Esophagus (tissue), 2 donors: ENCODE results near the gene NAPA. TPM values are rescaled to one million over a fixed set of nuclear protein-coding genes. Genes with fewer than 3 reads are reported as not detected.

Source experiments
- H3K27ac ChIP-seq, 2 donors: one replicate each; pipeline ENCODE4 v1.5.1; 2013; ENCODE audit warnings: low read depth in 2 of 2, mild to moderate bottlenecking in 2 of 2, inconsistent platforms in 1 of 2, low read length in 1 of 2, moderate library complexity in 1 of 2
- H3K27me3 ChIP-seq, 2 donors: one replicate each; pipeline ENCODE4 v1.6.1; 2013; ENCODE audit warnings: low read length in 2 of 2, control low read depth in 1 of 2, mild to moderate bottlenecking in 1 of 2; ENCODE audit not compliant: insufficient read depth in 2 of 2, control insufficient read depth in 1 of 2
- H3K36me3 ChIP-seq, 2 donors: one replicate each; pipeline ENCODE4 v1.6.1; 2013; ENCODE audit warnings: low read length in 1 of 2; ENCODE audit not compliant: control insufficient read depth in 2 of 2, insufficient read depth in 2 of 2
- H3K4me1 ChIP-seq, 2 donors: one replicate each; pipeline ENCODE4 v1.6.1; 2013; ENCODE audit warnings: low read length in 1 of 2; ENCODE audit not compliant: control insufficient read depth in 2 of 2, insufficient read depth in 2 of 2
- H3K4me3 ChIP-seq, 2 donors: one replicate each; pipeline ENCODE4 v1.5.1; 2013; ENCODE audit warnings: low read length in 2 of 2, mild to moderate bottlenecking in 2 of 2, low read depth in 1 of 2, moderate library complexity in 1 of 2
- H3K9me3 ChIP-seq, 2 donors: one replicate each; pipeline ENCODE4 v1.6.1; 2013; ENCODE audit warnings: mild to moderate bottlenecking in 2 of 2, low read depth in 1 of 2, low read length in 1 of 2, moderate library complexity in 1 of 2; ENCODE audit not compliant: control insufficient read depth in 2 of 2, insufficient read depth in 1 of 2
- WGBS, 2 donors: extraction: QIAGEN DNeasy Blood & Tissue Kit; methylation state at CpG; one replicate each; pipeline ENCODE4 v1.1.7; 2013; 5-methylcytosine and 5-hydroxymethylcytosine counted together
- polyA plus RNA-seq, 2 donors: library from polyadenylated mRNA; stranded (reverse); fragments of 200-250 nt; gene quantifications; one replicate each; pipeline ENCODE4 v1.2.3, GENCODE V29; 2013
- donor health status: healthy with polysubstance abuse.
- donor health status: Bipolar disorder and iron deficiency.

Gene NAPA
- polyA plus RNA-seq, 2 donors, result 106 to 110 TPM

GRCh38 chr19:47544075-47544474 lies 29.2 kb upstream of the NAPA start:
- WGBS, 2 donors, result 89 to 91% methylated on average over 18 of the region's 18 CpGs

GRCh38 chr19:47542030-47542475 lies 27.2 kb upstream of the NAPA start:
- peaks cover 0 to 11% of the 10 kb centered on the region in 2 donors for H3K4me1 ChIP-seq
- no peaks in the 10 kb centered on the region for H3K9me3 ChIP-seq
- 59 to 68% methylated on average over 9 of the region's 9 CpGs for WGBS, 2 donors
- peaks cover 0 to 7% of the 10 kb centered on the region in 2 donors for H3K27me3 ChIP-seq
- no peak overlapping the region for H3K27ac ChIP-seq
- no peak overlapping the region for H3K4me3 ChIP-seq
- H3K36me3 ChIP-seq, result no peaks in the 10 kb centered on the region

More at GRCh38 chr19:47544075-47544474, 29.2 kb upstream of the NAPA start:
- H3K27me3 ChIP-seq, result peaks cover 0 to 7% of the 10 kb centered on the region in 2 donors
- H3K36me3 ChIP-seq, result no peaks in the 10 kb centered on the region
- H3K4me1 ChIP-seq, result peaks cover 0 to 11% of the 10 kb centered on the region in 2 donors
- H3K9me3 ChIP-seq, result no peaks in the 10 kb centered on the region
- H3K4me3 ChIP-seq, result no peak overlapping the region
- no peak overlapping the region for H3K27ac ChIP-seq

GRCh38 chr19:47541518-47541917 lies 26.7 kb upstream of the NAPA start:
- Histone ChIP-seq H3K4me3 (no peak overlapping the region), H3K4me1 (peaks cover 0 to 11% of the 10 kb centered on the region in 2 donors), H3K27me3 (peaks cover 0 to 7% of the 10 kb centered on the region in 2 donors), H3K27ac (no peak overlapping the region), H3K36me3 (no peaks in the 10 kb centered on the region), H3K9me3 (no peaks in the 10 kb centered on the region)
- 71 to 73% methylated on average over 6 of the region's 6 CpGs for WGBS, 2 donors

- no peaks in the 10 kb centered on the region for H3K36me3 ChIP-seq
- peaks cover 0 to 7% of the 10 kb centered on the region in 2 donors for H3K27me3 ChIP-seq
- no peak overlapping the region for H3K27ac ChIP-seq
- no peaks in the 10 kb centered on the region for H3K9me3 ChIP-seq
- 59 to 65% methylated on average over 4 of the region's 4 CpGs for WGBS, 2 donors
- H3K4me3 ChIP-seq, result no peak overlapping the region
- H3K4me1 ChIP-seq, result peaks cover 0 to 10% of the 10 kb centered on the region in 2 donors
Measured at GRCh38 chr19:47540748-47541147, 25.9 kb upstream of the NAPA start.

- Histone ChIP-seq H3K4me1 (peaks cover 0 to 2% of the 10 kb centered on the region in 2 donors), H3K27ac (no peak overlapping the region), H3K4me3 (no peak overlapping the region), H3K36me3 (no peaks in the 10 kb centered on the region), H3K27me3 (no peaks in the 10 kb centered on the region), H3K9me3 (no peaks in the 10 kb centered on the region)
- WGBS, 2 donors, result 68% methylated on average over 12 of the region's 12 CpGs
Measured at GRCh38 chr19:47539747-47540311, 25.0 kb upstream of the NAPA start.

- H3K27me3 ChIP-seq, result no peaks in the 10 kb centered on the region
- peaks cover 0 to 2% of the 10 kb centered on the region in 2 donors for H3K4me1 ChIP-seq
- H3K27ac ChIP-seq, result no peak overlapping the region
- H3K4me3 ChIP-seq, result no peak overlapping the region
- 86 to 89% methylated on average over 5 of the region's 5 CpGs for whole genome bisulfite sequencing, 2 donors
- H3K36me3 ChIP-seq, result no peaks in the 10 kb centered on the region
- H3K9me3 ChIP-seq, result no peaks in the 10 kb centered on the region
Measured at GRCh38 chr19:47538812-47539211, 23.9 kb upstream of the NAPA start.

- no peaks in the 10 kb centered on the region for H3K27me3 ChIP-seq
- no peak overlapping the region for H3K4me3 ChIP-seq
- H3K4me1 ChIP-seq, result peaks cover 0 to 2% of the 10 kb centered on the region in 2 donors
- no peaks in the 10 kb centered on the region for H3K9me3 ChIP-seq
- no peaks in the 10 kb centered on the region for H3K36me3 ChIP-seq
- H3K27ac ChIP-seq, result no peak overlapping the region
- 85 to 90% methylated on average over 4 of the region's 4 CpGs for WGBS, 2 donors
Measured at GRCh38 chr19:47537493-47537892, 22.6 kb upstream of the NAPA start.

- Histone ChIP-seq H3K9me3 (peaks cover 0 to under 1% of the 10 kb centered on the region in 2 donors), H3K4me3 (no peak overlapping the region), H3K36me3 (no peaks in the 10 kb centered on the region), H3K27me3 (no peaks in the 10 kb centered on the region), H3K27ac (no peak overlapping the region), H3K4me1 (no peaks in the 10 kb centered on the region)
- WGBS, 2 donors, result 40 to 62% methylated on average over 1 of the region's 1 CpG
Measured at GRCh38 chr19:47534628-47535027, 19.8 kb upstream of the NAPA start.

- no peaks in the 10 kb centered on the region for H3K27me3 ChIP-seq
- no peaks in the 10 kb centered on the region for H3K4me1 ChIP-seq
- peaks cover 0 to 3% of the 10 kb centered on the region in 2 donors for H3K9me3 ChIP-seq
- H3K36me3 ChIP-seq, result no peaks in the 10 kb centered on the region
- H3K4me3 ChIP-seq, result no peak overlapping the region
- WGBS, 2 donors, result 49 to 57% methylated on average over 14 of the region's 14 CpGs
- H3K27ac ChIP-seq, result no peak overlapping the region
Measured at GRCh38 chr19:47531640-47532387, 17.0 kb upstream of the NAPA start.
